GM18867 (cell line): ENCODE results near the gene PAK2.
"Not testable (repeated sequence)": the region's sequence is repeated elsewhere in the genome, so short reads cannot be mapped to it uniquely, and the experiment has no call there.

ENCODE experiments used
- ATAC-seq: cut with Tn5 transposase; IDR thresholded peaks from one replicate; pipeline ENCODE4 v1.9.1; 2021; ENCODE audit warnings: mild to moderate bottlenecking, moderate library complexity; ENCODE audit not compliant: unreplicated experiment

PAK2 gene

DNA sequence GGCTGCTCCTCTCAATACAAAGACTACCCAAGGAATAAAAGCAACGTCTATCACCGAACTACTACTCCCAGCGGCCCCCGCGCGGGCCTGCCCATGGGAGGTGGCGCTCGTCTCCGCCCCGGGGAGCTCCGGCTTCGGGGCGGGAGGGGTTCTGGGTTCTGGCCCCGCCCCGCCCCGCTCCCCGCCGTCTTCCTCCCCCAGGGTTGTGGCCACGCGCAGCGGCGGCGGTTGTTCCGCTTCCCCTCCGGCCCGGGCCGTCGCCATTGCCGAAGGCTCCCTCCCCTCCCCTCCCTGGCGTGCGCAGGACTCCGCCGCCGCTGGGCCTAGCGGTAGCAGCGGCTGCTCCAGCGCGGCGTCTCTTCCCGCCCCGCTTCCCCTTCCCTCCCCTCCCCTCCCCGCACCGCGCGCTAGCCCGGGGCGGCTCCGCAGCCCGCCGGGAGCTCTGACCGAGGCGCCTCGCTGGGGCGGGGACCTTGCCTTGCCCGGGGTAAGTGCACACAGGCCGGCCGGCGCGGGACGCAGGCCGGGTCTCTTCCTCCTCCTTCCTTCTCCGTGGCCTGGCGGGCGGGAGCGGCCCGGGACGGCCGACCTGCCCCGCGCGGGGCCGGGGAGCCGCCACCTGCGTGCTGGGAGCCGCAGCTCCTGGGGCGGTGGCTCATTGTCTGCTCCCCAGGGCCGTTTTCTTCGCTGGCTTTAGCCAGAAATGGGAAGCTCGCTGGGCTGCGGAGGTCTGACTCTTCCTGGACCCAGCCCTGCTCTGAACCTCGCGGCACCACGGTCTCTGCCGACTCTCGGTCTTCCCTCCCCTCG lies at the start of gene PAK2:
TSS of gene PAK2 (plus strand) at position 187 of the 810 bp plus-strand sequence. CDS start 42,790 bp downstream, outside the sequence.
- ATAC-seq: peak; percentile 89

- ATAC-seq: no peak
Measured at GRCh38 chr3:196689941-196690660, 49.6 kb upstream of the PAK2 start.

GRCh38 chr3:196691386-196691785 lies 48.3 kb upstream of the PAK2 start:
- ATAC-seq: no peak

- no peak for ATAC-seq
Measured at GRCh38 chr3:196694202-196694638, 45.4 kb upstream of the PAK2 start.

GRCh38 chr3:196694941-196695848 lies 44.5 kb upstream of the PAK2 start:
- no peak for ATAC-seq

- ATAC-seq: no peak
Measured at GRCh38 chr3:196695849-196696226, 43.8 kb upstream of the PAK2 start.

DNA sequence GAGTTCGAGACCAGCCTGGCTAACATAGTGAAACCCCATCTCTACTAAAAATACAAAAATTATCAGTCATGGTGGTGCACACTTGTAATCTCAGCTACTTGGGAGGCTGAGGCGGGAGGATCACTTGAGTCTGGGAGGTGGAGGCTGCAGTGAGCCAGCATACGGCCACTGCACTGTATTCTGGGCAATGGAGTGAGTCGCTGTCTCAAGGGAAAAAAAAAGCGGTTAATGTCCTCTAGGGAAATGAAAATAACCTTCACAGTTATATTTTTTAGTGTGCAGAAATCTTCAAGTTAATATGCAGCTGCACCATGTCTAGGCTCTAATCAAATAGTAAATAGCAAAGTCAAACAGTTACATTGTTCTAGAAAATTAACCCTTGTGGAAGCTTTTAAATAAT lies 42.4 kb upstream of the PAK2 start:
- ATAC-seq: no peak

GRCh38 chr3:196699749-196700148 lies 39.9 kb upstream of the PAK2 start:
- ATAC-seq: no peak

DNA sequence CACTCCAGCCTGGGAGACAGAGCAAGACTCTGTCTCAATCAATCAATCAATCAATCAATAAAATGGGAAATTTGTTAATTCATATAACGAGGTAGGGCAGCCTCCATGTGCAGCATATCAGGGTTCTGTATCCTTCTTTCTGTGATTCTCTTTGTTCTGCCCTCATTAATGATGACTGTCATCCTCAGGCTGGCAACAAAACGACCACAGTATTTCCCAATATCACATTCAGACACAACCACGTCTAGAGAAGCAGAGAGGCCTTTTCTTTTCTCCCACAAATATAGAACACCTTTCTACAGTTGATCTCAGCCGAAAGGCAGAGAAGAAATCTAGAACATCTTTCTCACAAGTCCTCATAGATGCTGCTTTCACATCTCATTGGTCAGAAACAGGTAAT lies 38.9 kb upstream of the PAK2 start:
- ATAC-seq: no peak

DNA sequence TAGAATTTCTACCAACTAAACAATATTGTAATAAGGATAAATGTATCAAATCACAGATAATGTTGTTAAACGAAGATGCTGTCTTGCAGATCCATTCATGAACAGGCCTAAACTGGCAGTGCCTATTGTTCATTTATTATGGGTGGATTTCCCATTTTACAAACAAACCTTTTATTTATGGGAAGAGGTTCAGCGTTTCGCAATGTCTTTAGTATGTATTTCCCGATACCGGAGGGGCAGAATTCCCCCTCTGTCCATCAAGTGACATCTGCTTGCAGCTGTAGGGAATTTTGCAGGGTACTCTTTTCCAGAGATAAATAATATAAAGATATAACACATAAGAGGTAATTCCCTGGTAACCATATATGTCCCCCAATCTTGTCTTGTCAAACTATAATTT lies 33.3 kb upstream of the PAK2 start:
- ATAC-seq: no peak

- ATAC-seq: no peak
Measured at GRCh38 chr3:196706731-196707130, 32.9 kb upstream of the PAK2 start.

- no peak for ATAC-seq
Measured at GRCh38 chr3:196707566-196707965, 32.1 kb upstream of the PAK2 start.

GRCh38 chr3:196708467-196708866 lies 31.2 kb upstream of the PAK2 start:
- no peak for ATAC-seq

GRCh38 chr3:196711838-196712513 lies 27.7 kb upstream of the PAK2 start, which contains the start of the genes CEP19 and PIGX:
Gene CEP19 (minus strand): TSS chr3:196712250. CDS start chr3:196708657, 3,593 bp downstream.
Gene PIGX (plus strand): TSS chr3:196712377.
- ATAC-seq: peak; percentile 79

DNA sequence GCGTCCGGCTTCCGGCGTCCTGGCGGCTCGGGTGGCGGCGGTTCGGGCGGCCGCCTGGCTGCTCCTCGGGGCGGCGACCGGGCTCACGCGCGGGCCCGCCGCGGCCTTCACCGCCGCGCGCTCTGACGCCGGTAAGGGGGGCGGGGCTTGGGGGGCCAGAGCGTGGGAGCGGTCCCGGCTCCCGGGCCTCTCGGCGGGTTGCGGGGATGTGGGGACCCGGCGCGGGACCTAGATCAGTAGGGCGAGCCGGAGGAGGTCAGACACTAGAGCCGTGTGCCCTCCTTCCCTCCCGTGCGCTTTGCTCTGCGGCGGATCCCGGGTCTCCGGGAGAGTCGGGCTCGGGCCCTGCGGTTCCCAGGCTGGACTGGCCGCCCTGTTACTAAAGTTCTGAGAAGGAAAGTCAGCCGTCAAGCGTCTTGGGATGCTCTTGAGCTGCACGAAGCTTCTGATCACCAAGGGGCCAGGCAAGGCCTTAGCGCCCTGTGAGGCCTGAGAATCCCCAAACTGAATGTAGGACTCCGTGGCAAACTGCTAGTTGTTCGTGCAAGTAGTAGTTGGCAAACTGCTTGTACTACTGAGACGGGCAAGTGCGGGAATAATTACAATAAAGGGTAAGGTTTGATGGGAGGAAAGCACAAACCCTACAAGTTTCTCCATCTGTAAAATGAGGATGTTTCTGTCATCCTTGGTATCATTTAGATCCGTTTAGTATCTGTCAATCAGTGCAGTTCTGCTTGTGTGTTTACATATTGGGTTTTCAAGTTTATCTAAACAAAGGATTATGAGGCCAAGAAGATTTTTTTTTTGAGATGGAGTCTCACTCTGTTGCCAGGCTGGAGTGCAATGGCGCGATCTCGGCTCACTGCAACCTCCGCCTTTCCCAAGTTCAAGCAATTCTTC lies 26.9 kb upstream of the PAK2 start:
- ATAC-seq: peak; percentile 56

DNA sequence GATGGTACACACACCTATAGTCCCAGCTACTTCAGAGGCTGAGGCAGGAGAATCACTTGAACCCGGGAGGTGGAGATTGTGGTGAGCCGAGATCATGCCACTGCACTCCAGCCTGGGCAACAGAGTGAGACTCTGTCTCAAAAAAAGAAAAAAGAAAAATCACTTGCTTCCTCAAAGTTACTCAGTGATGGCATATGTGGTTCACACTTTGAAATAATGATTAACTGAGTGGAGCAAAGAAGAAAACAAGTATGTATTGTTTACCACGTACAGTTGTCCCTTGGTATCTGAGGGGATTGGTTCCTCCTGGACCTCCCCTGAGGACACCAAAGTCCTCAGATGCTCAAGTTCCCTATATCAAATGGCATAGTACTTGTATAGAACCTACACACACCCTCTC lies 22.5 kb upstream of the PAK2 start:
- not testable (repeated sequence) for ATAC-seq

- no peak for ATAC-seq
Measured at GRCh38 chr3:196721097-196721496, 18.6 kb upstream of the PAK2 start.

- ATAC-seq: no peak
Measured at GRCh38 chr3:196726788-196727675, 12.6 kb upstream of the PAK2 start.
